ENCODE data around the gene DEFB123.

The DEFB123 gene, protein sequence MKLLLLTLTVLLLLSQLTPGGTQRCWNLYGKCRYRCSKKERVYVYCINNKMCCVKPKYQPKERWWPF

DNA sequence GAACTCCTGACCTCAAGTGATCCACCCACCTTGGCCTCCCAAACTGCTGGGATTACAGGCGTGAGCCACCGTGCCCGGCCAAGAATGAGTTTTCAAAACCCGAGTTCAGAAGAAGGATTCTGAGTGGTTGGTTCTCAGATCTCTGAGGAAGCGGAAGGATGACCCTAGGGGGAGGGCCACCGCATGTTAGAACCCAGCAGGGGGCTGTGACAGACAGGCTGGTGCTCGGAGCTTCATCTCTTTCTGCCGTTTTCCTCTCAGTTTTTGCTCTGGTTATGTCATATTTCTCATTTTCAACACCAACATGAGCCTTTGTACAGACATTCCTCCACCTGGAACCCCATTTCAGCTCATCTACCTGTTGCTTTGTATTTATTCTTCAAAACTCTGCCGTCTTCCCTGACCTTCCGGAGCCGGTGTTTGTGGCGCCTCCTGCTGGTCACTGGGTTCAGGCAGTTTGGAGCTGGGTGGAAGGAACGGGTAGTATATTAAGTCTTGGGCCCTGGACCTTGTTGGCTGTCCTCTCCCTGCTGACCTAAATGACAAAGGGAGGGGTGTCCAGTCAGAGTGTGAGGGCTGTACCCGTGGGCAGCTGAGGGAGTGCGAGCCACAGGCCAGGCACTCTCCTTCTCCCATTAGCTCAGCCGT is at the start of gene DEFB123:
TSS of gene DEFB123 (plus strand) at position 621 of the 648 bp plus-strand sequence. CDS start 67 bp downstream, outside the sequence.
- TF ChIP-seq, protein P1, sequence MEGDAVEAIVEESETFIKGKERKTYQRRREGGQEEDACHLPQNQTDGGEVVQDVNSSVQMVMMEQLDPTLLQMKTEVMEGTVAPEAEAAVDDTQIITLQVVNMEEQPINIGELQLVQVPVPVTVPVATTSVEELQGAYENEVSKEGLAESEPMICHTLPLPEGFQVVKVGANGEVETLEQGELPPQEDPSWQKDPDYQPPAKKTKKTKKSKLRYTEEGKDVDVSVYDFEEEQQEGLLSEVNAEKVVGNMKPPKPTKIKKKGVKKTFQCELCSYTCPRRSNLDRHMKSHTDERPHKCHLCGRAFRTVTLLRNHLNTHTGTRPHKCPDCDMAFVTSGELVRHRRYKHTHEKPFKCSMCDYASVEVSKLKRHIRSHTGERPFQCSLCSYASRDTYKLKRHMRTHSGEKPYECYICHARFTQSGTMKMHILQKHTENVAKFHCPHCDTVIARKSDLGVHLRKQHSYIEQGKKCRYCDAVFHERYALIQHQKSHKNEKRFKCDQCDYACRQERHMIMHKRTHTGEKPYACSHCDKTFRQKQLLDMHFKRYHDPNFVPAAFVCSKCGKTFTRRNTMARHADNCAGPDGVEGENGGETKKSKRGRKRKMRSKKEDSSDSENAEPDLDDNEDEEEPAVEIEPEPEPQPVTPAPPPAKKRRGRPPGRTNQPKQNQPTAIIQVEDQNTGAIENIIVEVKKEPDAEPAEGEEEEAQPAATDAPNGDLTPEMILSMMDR (IDR thresholded peaks at IDR 0.05; ENCODE audit: insufficient read depth, low read depth, low read length, missing control alignments) = peak; percentile 37
- DNase-seq (ENCODE audit: low read depth) = no peak

DNA sequence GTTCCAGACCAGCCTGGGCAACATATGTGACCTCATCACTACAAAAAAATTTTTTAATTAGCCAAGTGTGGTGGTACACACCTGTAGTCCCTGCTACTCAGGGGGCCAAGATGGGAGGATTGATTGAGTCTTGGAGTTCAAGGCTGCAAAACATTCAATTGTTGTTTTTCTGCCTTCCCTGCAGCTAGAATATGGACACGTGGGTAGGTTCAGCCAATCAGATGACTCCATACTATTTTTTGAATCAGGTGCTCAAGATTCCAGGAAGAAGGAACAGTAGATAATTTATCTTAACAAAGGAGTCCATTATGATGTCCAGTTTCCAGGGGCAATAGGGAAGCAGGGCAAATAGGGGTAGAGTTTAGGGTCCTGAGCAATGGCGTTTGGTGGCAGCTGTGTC is 47.6 kb upstream of the DEFB123 start:
- H3K4me3 ChIP-seq (ENCODE audit: low read depth, low read length) = no peak overlapping the region
- TF ChIP-seq, protein P1 (IDR thresholded peaks at IDR 0.05; ENCODE audit: insufficient read depth, low read depth, low read length, missing control alignments) = no peak
- no peak for DNase-seq (ENCODE audit: low read depth)

More for the DNA sequence above, at the start of gene DEFB123:
- H3K4me3 ChIP-seq (ENCODE audit: low read depth, low read length) = no peak within 1 kb of the TSS

DNA sequence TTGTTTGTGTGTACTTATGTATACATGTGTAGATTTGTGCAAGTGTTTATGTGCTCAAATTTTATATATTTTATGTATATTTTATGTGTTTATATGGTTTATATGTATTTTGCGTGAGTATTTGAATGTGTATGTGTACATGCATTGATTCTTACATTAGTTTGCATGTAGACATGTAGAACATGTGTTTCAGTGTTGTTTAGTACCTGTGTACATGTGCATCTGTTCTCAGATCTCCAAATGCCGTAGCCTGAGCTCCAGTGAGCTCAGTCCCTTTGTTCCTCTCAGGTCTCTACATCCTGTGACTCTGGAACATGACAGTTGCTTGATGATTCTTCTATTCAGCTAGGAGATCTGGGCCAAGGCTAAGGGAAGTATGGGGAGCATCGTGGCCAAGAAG is 45.5 kb upstream of the DEFB123 start:
- H3K4me3 ChIP-seq (ENCODE audit: low read depth, low read length) = no peak overlapping the region
- DNase-seq (ENCODE audit: low read depth) = no peak
- TF ChIP-seq, protein P1 (IDR thresholded peaks at IDR 0.05; ENCODE audit: insufficient read depth, low read depth, low read length, missing control alignments) = no peak

DNA sequence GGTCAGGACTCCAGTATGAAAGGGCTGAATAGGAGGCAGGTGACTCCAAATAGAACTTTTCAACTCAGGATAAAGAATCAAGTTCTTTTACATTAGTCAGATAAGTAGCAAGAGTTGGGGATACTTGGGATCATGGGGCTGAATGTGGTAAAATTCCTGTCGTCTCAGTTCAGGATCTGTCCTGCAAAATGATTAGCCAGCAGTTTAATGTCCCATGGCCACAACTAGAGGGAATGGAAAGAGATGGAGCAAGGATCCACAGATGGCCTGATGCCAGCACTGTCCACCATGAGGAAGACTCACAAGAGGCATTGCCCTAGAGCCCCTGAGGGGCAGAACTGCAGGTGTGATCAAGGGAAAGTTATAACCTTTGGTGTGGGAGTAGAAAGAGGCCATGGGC is 36.5 kb upstream of the DEFB123 start:
- DNase-seq (ENCODE audit: low read depth) = no peak
- TF ChIP-seq, protein P1 (IDR thresholded peaks at IDR 0.05; ENCODE audit: insufficient read depth, low read depth, low read length, missing control alignments) = no peak
- no peak overlapping the region for H3K4me3 ChIP-seq (ENCODE audit: low read depth, low read length)

DNA sequence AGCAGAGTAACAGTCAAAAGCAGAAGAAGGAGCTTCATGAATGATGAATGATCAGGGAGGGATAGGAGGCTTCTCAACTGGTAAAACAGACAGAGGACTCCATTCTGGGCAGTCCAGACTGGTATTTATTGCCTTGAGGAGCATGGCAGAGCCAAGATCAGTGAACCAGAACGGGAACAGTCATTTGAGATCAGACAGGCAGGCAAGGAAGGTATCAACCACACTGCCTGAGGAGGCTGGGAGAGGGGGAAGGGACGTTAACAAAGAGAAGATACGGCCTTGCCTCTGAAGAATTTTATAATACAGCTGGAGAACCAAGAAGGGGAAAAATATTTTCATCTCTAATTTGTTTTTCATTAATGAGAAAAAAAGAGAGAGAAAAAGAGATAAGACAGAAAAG is 34.3 kb upstream of the DEFB123 start, which contains the start of gene DEFB121:
TSS of gene DEFB121 (minus strand) at position 101 of the 400 bp plus-strand sequence. CDS start at position 38, 63 bp downstream.
- no peak for DNase-seq (ENCODE audit: low read depth)
- TF ChIP-seq, protein P1 (IDR thresholded peaks at IDR 0.05; ENCODE audit: insufficient read depth, low read depth, low read length, missing control alignments) = no peak
- no peak within 1 kb of the TSS for H3K4me3 ChIP-seq (ENCODE audit: low read depth, low read length)

DNA sequence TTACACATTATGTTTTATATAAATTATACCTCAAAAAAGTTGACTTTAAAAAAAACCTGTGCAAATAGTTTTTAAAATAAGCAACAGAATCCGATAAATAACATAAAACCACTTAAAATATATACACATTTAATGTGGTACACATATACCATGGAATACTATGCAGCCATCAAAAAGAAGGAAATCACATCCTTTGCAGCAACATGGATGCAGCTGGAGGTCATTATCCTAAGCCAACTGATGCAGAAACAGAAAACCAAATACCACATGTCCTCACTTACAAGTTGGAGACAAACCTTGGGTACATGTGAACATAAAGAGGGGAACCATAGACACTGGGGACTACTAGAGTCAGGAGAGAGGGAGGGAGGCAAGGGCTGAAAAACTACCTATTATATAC is 30.4 kb upstream of the DEFB123 start:
- TF ChIP-seq, protein P1 (IDR thresholded peaks at IDR 0.05; ENCODE audit: insufficient read depth, low read depth, low read length, missing control alignments) = no peak
- DNase-seq (ENCODE audit: low read depth) = no peak
- H3K4me3 ChIP-seq (ENCODE audit: low read depth, low read length) = no peak overlapping the region

DNA sequence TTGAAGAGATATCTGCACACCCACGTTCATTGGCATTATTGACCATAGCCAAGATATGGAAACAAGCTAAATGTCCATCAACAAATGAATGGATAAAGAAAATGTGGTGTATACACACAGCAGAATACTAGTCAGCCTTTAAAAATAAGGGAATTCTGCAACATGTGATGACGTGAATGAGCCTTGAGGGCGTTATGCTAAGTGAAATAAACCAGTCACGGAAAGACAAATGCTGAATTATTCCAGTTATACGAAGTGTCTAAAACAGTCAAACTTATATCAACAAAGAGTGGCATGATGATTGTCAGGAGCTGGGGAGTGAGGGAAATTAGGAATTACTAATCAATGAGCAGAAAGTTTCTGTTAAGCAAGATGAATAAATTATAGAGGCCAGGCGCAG is 26.1 kb upstream of the DEFB123 start:
- no peak for DNase-seq (ENCODE audit: low read depth)
- TF ChIP-seq, protein P1 (IDR thresholded peaks at IDR 0.05; ENCODE audit: insufficient read depth, low read depth, low read length, missing control alignments) = no peak

More for the DNA sequence above, 26.1 kb upstream of the DEFB123 start:
- no peak overlapping the region for H3K4me3 ChIP-seq (ENCODE audit: low read depth, low read length)
